ENCODE measurements around the gene CHMP1A.

The CHMP1A gene

DNA sequence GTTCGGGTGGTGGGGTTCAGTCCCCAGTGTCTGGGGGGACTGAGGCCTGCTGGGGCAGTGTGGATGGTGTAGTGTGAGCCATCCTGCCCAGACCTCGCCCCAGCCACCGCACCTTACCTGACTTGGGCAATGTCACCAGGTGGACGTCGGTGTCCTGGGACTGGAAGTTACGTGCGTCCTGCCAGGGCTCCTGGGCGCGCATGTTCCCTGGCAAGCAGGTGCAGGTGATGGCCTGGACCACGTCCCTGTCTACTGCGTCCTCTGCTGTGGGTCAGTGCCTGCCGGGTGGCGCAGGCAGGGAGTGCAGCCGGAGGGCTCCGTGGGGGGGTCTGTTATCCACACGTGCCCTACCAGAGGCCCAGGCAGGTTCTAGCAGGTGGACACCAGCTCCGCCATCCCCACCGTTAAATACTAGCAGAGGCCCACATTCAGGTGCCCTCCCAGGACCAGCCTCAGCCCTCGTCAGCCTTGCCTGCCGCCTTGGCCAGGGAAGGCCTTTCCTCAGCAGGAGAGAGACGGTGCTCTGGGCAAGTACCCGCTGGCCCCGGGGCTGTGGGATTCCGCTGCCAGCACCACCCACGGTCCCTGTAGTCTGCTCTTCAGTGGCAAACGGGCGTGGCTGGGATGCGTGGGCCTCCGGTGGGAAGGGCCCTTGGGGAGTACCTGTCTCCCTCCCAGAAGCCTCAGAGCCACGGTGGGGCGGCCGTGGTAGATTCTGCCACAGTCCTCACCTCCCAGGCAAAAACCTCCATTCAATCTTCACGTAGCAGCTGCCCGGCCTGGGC lies 52.1 kb downstream of the CHMP1A start:
- DNase-seq (ENCODE audit: low read depth), result no peak

DNA sequence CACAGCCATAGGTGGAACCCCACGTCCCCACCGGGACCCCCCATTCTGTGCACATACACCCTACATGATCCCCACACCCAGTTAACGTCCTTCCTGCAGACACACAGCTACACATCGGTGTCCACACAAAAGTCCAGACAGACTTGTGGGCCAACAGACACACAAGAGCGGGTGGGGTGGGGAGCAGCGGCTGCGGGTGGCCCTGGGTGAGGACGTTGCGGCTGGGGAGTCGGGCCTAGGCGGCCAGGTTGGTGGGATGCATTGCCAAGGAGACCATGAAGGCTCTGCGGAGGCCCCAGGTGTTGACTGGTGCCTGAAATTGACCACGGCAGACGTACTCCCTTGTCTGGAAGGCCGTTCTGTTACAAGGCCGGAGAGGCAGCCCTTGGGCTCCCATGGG lies 52.7 kb downstream of the CHMP1A start:
- DNase-seq (ENCODE audit: low read depth), result no peak

DNA sequence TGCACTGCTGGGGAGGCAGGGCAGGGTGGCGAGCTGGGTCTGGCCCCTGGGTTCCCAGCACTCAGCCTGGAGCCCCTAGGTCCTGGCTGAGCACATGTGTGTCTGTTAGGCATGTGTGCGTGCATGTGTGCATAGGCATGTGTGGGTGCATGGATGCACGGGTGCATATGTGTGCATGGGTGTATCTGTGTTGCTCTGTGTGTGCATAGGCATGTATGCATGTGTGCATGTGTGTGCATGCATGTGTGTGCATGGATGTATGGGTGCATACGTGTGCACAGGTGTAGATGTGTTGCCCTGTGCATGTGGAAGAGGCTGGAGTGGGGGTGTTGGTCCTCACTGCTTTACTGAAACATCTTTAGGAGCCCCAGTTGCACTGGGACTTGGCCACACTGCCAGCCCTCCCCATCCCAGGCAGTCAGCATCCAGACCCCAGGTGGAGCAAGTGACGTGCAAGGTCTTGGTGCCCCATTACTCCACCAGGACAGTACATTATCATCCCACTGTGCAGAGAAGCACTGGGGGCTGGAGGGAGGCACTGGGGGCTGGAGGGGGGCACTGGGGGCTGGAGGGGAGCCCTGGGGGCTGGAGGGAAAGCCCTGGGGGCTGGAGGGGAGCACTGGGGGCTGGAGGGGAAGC lies 54.4 kb downstream of the CHMP1A start:
- no peak for DNase-seq (ENCODE audit: low read depth)

- DNase-seq (ENCODE audit: low read depth), result peak; percentile 22
These were observed 55.1 kb downstream of the CHMP1A start for GRCh38 chr16:89602273-89602951.

GRCh38 chr16:89601906-89602272 lies 55.6 kb downstream of the CHMP1A start:
- DNase-seq (ENCODE audit: low read depth), result no peak

- no peak for DNase-seq (ENCODE audit: low read depth)
These were observed 56.6 kb downstream of the CHMP1A start for GRCh38 chr16:89600956-89601355.

DNA sequence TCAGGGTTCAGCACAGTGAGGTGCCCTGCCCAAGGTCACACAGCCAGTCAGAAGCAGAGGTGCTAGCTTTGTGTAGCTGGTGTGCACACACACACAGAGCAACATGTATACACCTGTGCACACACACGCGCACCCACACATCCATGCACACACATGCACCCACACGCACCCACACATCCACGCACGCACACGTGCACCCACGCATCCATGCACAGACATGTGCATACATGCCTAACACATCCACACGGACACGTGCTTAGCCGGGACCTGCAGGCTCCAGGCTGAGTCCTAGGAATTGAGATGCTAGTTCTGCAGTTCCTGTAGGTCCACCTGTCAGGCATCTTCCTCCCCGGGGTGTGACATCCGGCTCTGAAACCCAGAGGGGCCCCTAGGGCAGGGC lies 57.1 kb downstream of the CHMP1A start:
- DNase-seq (ENCODE audit: low read depth), result no peak

DNA sequence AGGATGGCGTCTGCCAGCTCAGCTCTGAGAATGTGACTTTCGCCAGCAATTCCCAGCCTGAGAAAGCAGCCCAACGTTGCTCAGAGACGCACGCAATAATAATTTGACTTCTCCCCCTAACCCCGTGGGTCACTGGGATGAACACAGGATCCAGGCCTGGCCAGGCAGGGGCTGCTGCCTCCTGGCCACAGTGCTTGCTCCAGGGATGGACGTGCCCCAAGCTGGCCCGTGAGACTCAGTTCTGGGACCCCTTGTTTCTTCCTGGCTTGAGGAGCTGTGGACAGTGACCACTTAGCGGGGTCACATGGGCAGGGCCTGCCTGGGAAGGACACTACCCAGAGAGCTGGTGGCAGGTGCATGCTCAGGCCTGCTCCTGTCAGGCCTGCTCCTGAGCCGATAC lies 57.6 kb downstream of the CHMP1A start:
- no peak for DNase-seq (ENCODE audit: low read depth)

DNA sequence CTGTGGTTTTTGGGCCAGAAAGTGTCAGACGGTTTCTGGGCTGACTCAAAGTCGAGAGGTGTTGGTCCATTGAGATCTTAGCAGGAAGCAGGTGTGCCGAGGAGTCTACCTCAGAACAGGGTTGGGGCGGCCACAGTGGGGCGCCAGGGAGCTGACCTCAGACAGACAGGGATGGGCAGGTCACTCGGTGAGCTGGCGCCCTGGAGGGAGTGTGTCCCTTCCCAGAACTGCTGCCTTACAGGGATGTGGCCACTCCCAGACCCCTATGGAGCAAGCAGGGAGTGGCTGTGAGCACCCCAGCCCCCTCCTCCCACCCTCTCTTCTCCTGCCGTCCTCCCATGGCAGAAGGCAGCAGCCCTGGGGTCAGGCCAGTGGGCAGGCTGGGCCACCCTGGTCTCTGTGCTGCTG lies 58.1 kb downstream of the CHMP1A start:
- no peak for DNase-seq (ENCODE audit: low read depth)

DNA sequence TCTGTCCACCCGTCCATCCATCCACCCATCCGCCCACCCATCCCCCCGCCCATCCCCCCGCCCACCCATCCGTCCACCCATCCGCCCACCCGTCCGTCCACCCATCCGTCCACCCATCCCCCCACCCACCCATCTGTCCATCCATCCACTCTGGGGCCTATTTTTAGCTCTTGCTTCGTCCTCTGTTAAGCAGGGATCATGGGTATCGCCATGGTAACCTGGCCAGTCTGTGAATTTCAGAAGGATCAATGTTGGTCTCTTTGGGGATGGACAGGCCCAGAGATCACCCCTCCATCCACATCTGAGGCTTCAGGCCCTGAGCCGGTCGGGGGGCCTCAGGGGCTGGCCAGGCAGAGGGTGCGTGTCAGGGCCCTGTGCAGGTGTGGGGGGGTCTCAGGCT lies 59.3 kb downstream of the CHMP1A start:
- no peak for DNase-seq (ENCODE audit: low read depth)

DNA sequence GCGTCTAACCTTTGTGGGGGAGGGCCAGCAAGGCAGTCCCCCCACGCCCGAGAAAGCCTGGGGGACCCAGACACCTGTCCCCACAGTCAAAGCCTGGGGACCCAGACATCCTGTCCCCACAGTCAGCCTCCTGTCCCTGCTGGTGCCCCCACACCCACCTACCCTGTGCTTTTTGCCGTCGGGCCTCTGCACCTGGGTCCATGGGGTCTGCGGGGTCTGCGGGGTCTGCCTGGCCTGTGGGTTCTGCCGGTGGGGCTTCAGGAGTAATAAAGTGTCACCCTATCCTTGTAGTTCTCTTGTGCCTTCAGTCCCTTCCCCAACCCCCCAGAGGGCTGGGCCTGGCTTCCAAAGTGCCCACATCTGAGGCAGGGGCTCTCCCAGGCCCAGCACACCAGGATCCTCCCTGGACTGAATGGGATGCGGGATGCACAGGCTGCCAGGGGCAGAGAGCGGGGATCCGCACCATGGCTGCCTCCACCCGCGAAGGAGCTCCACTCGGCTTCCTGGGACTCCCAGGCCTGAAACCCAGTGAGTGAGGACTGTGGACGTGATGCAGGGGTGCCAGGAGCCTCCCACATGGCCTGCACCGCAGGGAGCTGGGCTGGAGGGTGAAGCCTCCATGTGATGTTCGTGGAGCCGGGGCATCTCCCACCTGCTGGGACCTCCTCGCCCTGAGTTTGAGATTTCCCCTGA lies 60.4 kb downstream of the CHMP1A start:
- no peak for DNase-seq (ENCODE audit: low read depth)

DNA sequence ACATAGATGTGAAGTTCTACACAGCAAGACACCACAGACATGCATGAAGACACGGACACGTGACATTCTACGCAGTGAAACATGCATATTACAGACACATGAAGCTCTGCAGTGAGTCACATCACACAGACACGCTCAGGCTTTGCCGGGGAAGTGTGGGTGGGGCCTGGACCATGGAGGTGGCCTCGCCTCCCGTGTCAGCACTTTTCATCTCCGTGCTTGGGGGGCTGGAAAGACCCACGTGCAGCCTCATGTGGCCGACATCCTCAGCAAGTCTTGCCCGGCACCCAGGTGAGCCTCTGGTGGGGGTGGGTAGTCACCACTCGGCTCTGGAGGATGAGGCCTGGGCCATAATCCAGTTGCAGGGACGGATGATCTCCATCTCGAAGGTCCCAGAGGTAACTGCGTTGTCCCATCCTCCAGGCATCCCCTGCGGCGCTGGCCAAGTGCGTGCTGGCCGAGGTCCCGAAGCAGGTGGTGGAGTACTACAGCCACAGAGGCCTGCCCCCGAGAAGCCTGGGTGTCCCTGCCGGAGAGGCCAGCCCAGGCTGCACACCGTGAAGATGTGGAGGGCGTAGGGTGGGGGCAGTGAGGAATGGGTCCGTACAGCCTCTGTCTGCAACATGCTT lies 61.3 kb downstream of the CHMP1A start:
- no peak for DNase-seq (ENCODE audit: low read depth)

GRCh38 chr16:89595330-89596060 lies 62.0 kb downstream of the CHMP1A start:
- no peak for DNase-seq (ENCODE audit: low read depth)
